Activated CD4-positive, alpha-beta T cell treated with anti-CD3 and anti-CD28 coated beads, Interleukin-2, amount 50 U/mL, for 16 hours (primary cell): ENCODE results near the gene MARCO.
"Not testable (repeated sequence)": the region's sequence is repeated elsewhere in the genome, so short reads cannot be mapped to it uniquely, and the experiment has no call there.

Source experiments
- DNase-seq: peaks from one replicate; pipeline ENCODE4 v3.0.0-alpha.2; 2020

Gene MARCO

GRCh38 chr2:118932949-118933348 is 9.0 kb upstream of the MARCO start:
- DNase-seq, result no peak

GRCh38 chr2:118936306-118936705 is 5.7 kb upstream of the MARCO start:
- no peak for DNase-seq

GRCh38 chr2:118936936-118937335 is 5.1 kb upstream of the MARCO start:
- no peak for DNase-seq

GRCh38 chr2:118937817-118938216 is 4.2 kb upstream of the MARCO start:
- no peak for DNase-seq

GRCh38 chr2:118939994-118940393 is 2.0 kb upstream of the MARCO start:
- DNase-seq, result no peak

- no peak for DNase-seq
Observed at GRCh38 chr2:118940486-118941120, 1.4 kb upstream of the MARCO start.

- no peak for DNase-seq
Observed at GRCh38 chr2:118943286-118943685, 1.3 kb downstream of the MARCO start.

GRCh38 chr2:118945881-118946280 is 3.9 kb downstream of the MARCO start:
- no peak for DNase-seq

GRCh38 chr2:118948266-118948665 is 6.3 kb downstream of the MARCO start:
- DNase-seq, result not testable (repeated sequence)

GRCh38 chr2:118954297-118955060 is 12.5 kb downstream of the MARCO start:
- DNase-seq, result no peak

GRCh38 chr2:118965737-118966136 is 23.7 kb downstream of the MARCO start:
- no peak for DNase-seq

- DNase-seq, result no peak
Observed at GRCh38 chr2:118967124-118967880, 25.3 kb downstream of the MARCO start.

GRCh38 chr2:118968042-118968441 is 26.0 kb downstream of the MARCO start:
- no peak for DNase-seq

GRCh38 chr2:118968961-118969733 is 27.2 kb downstream of the MARCO start:
- DNase-seq, result no peak

GRCh38 chr2:118969734-118970395 is 27.9 kb downstream of the MARCO start:
- no peak for DNase-seq

- no peak for DNase-seq
Observed at GRCh38 chr2:118970396-118971135, 28.6 kb downstream of the MARCO start.

- DNase-seq, result no peak
Observed at GRCh38 chr2:118971245-118972122, 29.5 kb downstream of the MARCO start.

- DNase-seq, result no peak
Observed at GRCh38 chr2:118973542-118973951, 31.6 kb downstream of the MARCO start.

- DNase-seq, result no peak
Observed at GRCh38 chr2:118974103-118974993, 32.4 kb downstream of the MARCO start.

GRCh38 chr2:118975133-118975532 is 33.1 kb downstream of the MARCO start:
- DNase-seq, result no peak
